Mesangial cell (primary cell): ENCODE measurements around the gene OR4F6. TPM values are rescaled to one million over a fixed set of nuclear protein-coding genes. Genes with fewer than 3 reads are reported as not detected.

ENCODE experiments used
- total RNA-seq: library from RNA; depleted of rRNA; stranded (reverse); fragments of >200 nt; gene quantifications from 2 replicates; pipeline ENCODE4 v1.2.3, GENCODE V29; 2015

The OR4F6 gene
- total RNA-seq = not detected in 2 replicates

GRCh38 chr15:101803209-101803608 is at the start of gene OR4F6:
Gene OR4F6 (plus strand): TSS chr15:101803509. CDS start chr15:101805720, 2,211 bp downstream.

GRCh38 chr15:101811902-101812301 is 8.6 kb downstream of the OR4F6 start, which contains the start of gene OR4F15:
Gene OR4F15 (plus strand): TSS chr15:101812202. CDS start chr15:101818187, 5,985 bp downstream.

Other genes with a start within 250 kb of the OR4F6 start
- 21.3 and 24.8 TPM in 2 replicates for gene TM2D3, start 151.1 kb upstream of the OR4F6 start, total RNA-seq
- 4.1 and 7.6 TPM in 2 replicates for gene TARS3, start 79.0 kb upstream of the OR4F6 start, total RNA-seq
- 0.25 TPM in 1 of 2 replicates, not detected in the other for gene OR4F15, start 8.7 kb downstream of the OR4F6 start, total RNA-seq